ENCODE data around the gene KYNU.
"Not testable (repeated sequence)": the region's sequence is repeated elsewhere in the genome, so short reads cannot be mapped to it uniquely, and the experiment has no call there.

KYNU gene

DNA sequence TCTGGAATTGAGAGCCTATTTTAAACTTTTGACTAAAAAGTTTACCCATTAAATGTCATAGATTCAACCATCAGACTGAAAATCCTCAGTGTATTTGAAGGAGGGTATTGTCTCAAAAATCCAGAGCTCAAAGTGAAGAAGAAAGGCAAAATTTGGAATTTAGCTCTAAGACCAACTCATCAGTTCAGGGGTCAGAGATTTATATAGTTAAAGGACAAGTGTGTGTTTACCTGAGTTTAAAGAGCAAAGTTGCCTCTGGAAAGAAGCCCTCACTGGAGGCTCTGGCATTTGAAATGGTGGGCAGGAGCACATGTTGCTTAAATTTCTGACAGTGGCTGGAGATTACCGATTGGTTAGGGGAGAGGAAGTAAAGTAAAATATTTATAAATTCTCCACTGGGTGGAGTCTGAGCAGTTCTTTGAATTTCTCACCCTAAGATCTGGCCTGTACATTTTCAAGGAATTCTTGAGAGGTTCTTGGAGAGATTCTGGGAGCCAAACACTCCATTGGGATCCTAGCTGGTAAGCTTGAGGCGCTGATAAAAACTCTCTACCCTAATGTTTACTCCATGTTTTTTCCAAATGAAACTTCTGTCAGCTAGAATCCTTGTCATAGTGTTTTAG lies at the start of gene KYNU:
KYNU (plus strand) TSS at position 449 of the 623 bp plus-strand sequence. CDS start 7,704 bp downstream, outside the sequence.
- DNase-seq (ENCODE audit: low spot score), result no peak

GRCh38 chr2:142834021-142834420 lies 43.4 kb upstream of the KYNU start:
- no peak for DNase-seq (ENCODE audit: low spot score)

- no peak for DNase-seq (ENCODE audit: low spot score)
These were observed 37.0 kb upstream of the KYNU start for GRCh38 chr2:142840436-142840835.

- no peak for DNase-seq (ENCODE audit: low spot score)
These were observed 35.7 kb upstream of the KYNU start for GRCh38 chr2:142841788-142842187.

GRCh38 chr2:142842369-142842768 lies 35.1 kb upstream of the KYNU start:
- no peak for DNase-seq (ENCODE audit: low spot score)

DNA sequence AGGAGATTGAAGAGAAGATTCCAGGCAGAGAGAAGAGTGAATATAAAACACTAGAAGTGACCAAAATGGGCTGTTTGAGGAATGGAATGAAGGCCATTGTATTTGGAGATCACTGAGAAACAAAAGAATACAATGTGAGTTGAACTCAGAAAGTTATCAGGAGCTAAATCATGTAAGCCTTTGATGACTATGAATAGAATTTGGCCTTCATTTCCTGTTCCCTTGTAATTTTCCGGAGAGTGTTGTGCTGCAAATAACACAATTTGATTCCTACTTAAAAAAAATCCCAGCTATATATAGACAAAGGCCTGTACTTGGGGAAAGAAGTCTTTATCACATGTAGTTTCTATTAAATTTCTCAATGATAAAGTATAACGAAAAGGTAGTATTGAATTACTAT lies 33.7 kb upstream of the KYNU start:
- no peak for DNase-seq (ENCODE audit: low spot score)

DNA sequence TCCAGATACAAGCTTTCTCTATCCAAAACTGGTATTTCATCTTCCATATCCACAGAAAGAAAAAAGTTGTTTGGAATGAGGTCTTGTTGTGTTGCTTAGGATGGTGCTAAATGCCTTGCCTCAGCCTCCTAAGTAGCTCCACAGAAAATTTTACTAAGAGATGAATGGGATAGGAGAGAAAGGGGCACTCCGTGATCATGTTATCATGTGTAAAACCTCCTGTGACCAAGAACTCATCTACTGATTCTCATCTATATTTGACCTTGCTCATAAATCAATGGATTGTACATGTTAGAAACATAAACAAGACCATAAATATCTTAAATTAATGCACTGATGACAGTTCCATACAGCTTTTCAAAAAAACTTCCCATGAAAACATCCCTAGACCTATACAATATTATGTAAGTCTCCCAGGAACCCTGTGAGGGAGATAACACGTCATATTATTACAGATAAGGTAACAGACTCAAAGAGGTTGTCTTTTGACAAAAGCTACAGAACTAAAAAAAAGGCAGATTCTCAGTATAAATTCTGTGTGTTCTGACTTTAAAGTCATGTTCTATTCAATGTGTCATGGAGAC lies 29.3 kb upstream of the KYNU start:
- DNase-seq (ENCODE audit: low spot score), result no peak

DNA sequence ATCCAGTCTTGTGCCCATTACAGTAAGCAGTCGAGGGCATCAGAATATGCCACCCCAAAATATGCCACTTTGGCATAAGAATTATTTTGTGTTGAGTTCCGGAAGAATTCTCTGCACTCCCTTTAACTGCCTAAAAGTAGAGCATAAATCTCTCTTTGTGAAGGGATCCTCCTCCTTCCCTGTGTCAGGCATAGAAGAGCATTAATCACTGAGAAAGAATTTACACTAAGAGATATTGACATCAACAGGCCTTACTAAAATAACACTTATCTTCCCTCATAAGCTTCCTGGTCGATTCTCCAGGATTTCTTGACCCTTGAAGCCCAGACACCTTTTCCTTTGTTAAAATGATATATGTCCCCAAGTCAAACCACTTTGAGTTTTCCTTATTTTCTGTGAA lies 27.6 kb upstream of the KYNU start:
- DNase-seq (ENCODE audit: low spot score), result no peak

- DNase-seq (ENCODE audit: low spot score), result no peak
These were observed 23.6 kb upstream of the KYNU start for GRCh38 chr2:142853912-142854311.

GRCh38 chr2:142857256-142858164 lies 20.0 kb upstream of the KYNU start:
- no peak for DNase-seq (ENCODE audit: low spot score)

DNA sequence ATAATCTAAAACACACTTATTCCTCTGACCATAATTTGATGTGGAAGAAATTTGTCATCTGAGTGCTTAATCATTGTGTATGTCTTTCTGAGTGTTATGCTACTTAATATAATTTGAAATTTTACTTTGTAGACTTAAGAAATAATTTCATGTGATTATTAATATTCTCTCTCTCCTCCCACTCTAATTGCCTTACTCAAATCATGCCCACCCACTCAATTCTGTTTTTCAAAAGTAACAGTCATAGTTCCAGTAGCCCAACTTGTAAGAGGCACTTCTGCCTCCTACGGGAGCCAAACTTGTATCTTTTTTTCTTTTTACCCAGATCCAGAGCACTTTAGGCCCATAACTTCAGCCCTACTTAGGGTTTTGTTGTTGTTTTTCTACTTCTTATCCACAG lies 18.5 kb upstream of the KYNU start:
- DNase-seq (ENCODE audit: low spot score), result no peak

GRCh38 chr2:142862299-142862698 lies 15.2 kb upstream of the KYNU start:
- DNase-seq (ENCODE audit: low spot score), result no peak

- DNase-seq (ENCODE audit: low spot score), result no peak
These were observed 14.6 kb upstream of the KYNU start for GRCh38 chr2:142862847-142863246.

GRCh38 chr2:142863485-142863961 lies 13.9 kb upstream of the KYNU start:
- no peak for DNase-seq (ENCODE audit: low spot score)

GRCh38 chr2:142864605-142865004 lies 12.9 kb upstream of the KYNU start:
- not testable (repeated sequence) for DNase-seq (ENCODE audit: low spot score)

DNA sequence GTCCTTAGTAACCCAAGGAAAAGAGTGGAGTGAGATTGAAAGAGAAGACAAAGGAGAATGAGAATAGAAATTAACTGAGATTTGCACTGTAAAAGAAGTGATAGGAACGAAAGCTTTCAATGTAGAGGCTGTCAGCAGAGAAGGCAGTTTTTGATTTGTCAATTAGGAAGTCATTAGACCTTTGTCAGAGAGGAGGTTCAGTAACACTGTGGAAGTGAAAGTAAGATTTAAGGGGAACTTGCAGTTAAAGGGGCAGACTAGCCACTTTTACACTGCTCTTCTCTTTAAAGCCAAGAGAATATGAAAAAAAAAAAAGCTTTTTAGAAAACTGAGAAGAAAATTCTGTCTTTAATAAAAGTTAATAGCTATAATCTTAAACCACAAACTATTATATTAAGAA lies 11.5 kb upstream of the KYNU start:
- no peak for DNase-seq (ENCODE audit: low spot score)

GRCh38 chr2:142866426-142866825 lies 11.0 kb upstream of the KYNU start:
- no peak for DNase-seq (ENCODE audit: low spot score)

- DNase-seq (ENCODE audit: low spot score), result no peak
These were observed 10.3 kb upstream of the KYNU start for GRCh38 chr2:142867136-142867535.

DNA sequence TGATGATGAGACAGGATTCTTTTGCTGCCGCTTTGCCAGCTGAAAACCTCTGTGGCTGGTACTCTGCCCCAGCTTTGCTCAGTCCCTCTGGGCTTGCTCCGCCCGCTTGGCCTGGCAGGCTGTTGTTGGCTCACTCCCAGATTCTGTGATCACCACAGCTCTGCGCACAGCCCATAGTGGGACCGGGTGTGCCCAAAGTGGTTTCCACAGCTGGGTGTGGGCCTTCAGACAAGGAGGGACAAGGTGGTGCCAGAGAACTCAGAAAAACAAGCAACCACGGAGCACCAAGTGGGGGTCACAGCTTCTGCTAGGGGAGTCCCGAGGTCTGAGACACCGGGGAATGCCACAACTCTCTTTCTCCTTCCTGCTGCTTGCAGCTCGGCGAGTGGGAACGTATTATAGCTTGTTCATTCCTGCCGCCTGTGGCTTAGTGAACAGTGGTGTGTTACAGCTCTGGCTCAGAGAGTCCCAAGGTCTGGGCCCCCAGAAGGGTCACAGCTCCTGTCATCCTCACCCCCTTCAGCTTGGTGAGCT lies 9.2 kb upstream of the KYNU start:
- DNase-seq (ENCODE audit: low spot score), result peak; percentile 26

DNA sequence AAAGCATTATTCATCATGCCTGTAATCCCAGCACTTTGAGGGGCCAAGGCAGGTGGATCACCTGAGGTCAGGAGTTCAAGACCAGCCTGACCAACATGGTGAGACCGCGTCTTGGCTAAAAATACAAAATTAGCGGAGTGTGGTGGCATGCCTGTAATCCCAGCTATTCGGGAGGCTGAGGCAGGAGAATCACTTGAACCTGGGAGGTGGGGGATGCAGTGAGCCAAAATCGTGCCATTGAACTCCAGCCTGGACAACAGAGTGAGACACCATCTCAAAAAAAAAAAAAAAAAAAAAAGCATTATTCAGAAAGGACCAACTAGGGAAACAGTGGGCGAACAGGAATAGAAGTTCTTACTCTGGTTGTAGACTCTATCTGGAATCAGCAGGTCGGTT lies 8.4 kb upstream of the KYNU start:
- DNase-seq (ENCODE audit: low spot score), result not testable (repeated sequence)

- DNase-seq (ENCODE audit: low spot score), result no peak
These were observed 7.9 kb upstream of the KYNU start for GRCh38 chr2:142869461-142870106.

- no peak for DNase-seq (ENCODE audit: low spot score)
These were observed 6.9 kb upstream of the KYNU start for GRCh38 chr2:142870526-142870925.
